T-cell (primary cell): ENCODE measurements around the gene CIITA. TPM values are rescaled to one million over a fixed set of nuclear protein-coding genes. Genes with fewer than 3 reads are reported as not detected.

Source experiments
- ATAC-seq, 4 experiments: fragments of 200-7000 bp in 3 of 4; fragments of 150-1000 bp in 1 of 4; cut with Tn5 transposase; replicated peaks in 1 of 4; 1 replicate in 3 of 4; 2 replicates in 1 of 4; pipeline ENCODE4 v1.10.0; 2021; ENCODE audit warnings: moderate library complexity in 3 of 4, mild to moderate bottlenecking in 2 of 4, moderate number of reproducible peaks in 1 of 4
- CTCF ChIA-PET, 2 donors: fragments of 300-600 bp; sonication (Branson Sonifier 250); formaldehyde crosslinking; loops; one replicate each; lab custom pipeline; 2022; ENCODE audit warnings: antibody characterized with exemption in 2 of 2; lab: Charles Lee
- POLR2A ChIA-PET, 2 donors: fragments of 300-600 bp; sonication (Branson Sonifier 250); formaldehyde crosslinking; loops; one replicate each; lab custom pipeline; 2022; ENCODE audit warnings: antibody characterized with exemption in 2 of 2; lab: Charles Lee
- DNase-seq, 35 experiments: peaks; one replicate each; pipeline versions ENCODE4 v3.0.0 to v3.0.0-alpha.2; 2013 to 2023
- H3K27ac ChIP-seq: one replicate; pipeline ENCODE4 v1.5.1; 2013; ENCODE audit warnings: low read length
- H3K27me3 ChIP-seq, 2 experiments: replicated peaks in 1 of 2; 1 replicate in 1 of 2; 2 replicates in 1 of 2; pipeline versions ENCODE4 v1.6.1 to v1.7.0; 2013; ENCODE audit warnings: low read length in 1 of 2, mixed read lengths in 1 of 2; ENCODE audit not compliant: control insufficient read depth in 2 of 2, insufficient read depth in 2 of 2; ENCODE audit errors: extremely low read depth in 1 of 2
- H3K36me3 ChIP-seq, 2 donors: 1 replicate in 1 of 2; 2 replicates in 1 of 2; pipeline versions ENCODE4 v1.6.1 to v1.7.0; 2013; ENCODE audit warnings: low read length in 1 of 2; ENCODE audit not compliant: control insufficient read depth in 2 of 2, insufficient read depth in 1 of 2; ENCODE audit errors: extremely low read depth in 1 of 2
- H3K4me1 ChIP-seq, 2 experiments: 1 replicate in 1 of 2; 2 replicates in 1 of 2; pipeline versions ENCODE4 v1.6.1 to v1.7.0; 2013; ENCODE audit warnings: low read length in 2 of 2, mixed read lengths in 1 of 2; ENCODE audit not compliant: insufficient read depth in 2 of 2, control insufficient read depth in 1 of 2; ENCODE audit errors: extremely low read depth in 1 of 2
- H3K4me3 ChIP-seq, 2 donors: 1 replicate in 1 of 2; 2 replicates in 1 of 2; pipeline versions ENCODE4 v1.5.1 to v1.7.0; 2013; ENCODE audit warnings: mild to moderate bottlenecking in 2 of 2, low read length in 1 of 2, moderate library complexity in 1 of 2; ENCODE audit not compliant: control insufficient read depth in 1 of 2; ENCODE audit errors: extremely low read depth in 1 of 2
- H3K9me3 ChIP-seq: 2 replicates; pipeline ENCODE4 v1.7.0; 2013
- H3K27ac Mint-ChIP-seq, 2 donors: one replicate each; pipeline ENCODE4 v1.8.0; 2020 to 2021; ENCODE audit warnings: mild to moderate bottlenecking in 2 of 2, mixed read lengths in 2 of 2
- H3K27me3 Mint-ChIP-seq, 2 donors: one replicate each; pipeline ENCODE4 v1.8.0; 2021 to 2022; ENCODE audit warnings: mixed read lengths in 2 of 2
- H3K36me3 Mint-ChIP-seq: one replicate; pipeline ENCODE4 v1.8.0; 2021; ENCODE audit warnings: mixed read lengths
- H3K4me1 Mint-ChIP-seq, 3 donors: one replicate each; pipeline ENCODE4 v1.8.0; 2020 to 2022; ENCODE audit warnings: mixed read lengths in 3 of 3, mild to moderate bottlenecking in 1 of 3
- H3K4me3 Mint-ChIP-seq, 3 donors: one replicate each; pipeline ENCODE4 v1.8.0; 2020 to 2022; ENCODE audit warnings: mild to moderate bottlenecking in 3 of 3, mixed read lengths in 3 of 3, moderate library complexity in 3 of 3
- H3K9me3 Mint-ChIP-seq, 3 donors: one replicate each; pipeline ENCODE4 v1.8.0; 2020 to 2022; ENCODE audit warnings: mixed read lengths in 3 of 3
- WGBS: methylation state at CpG from one replicate; pipeline ENCODE4 v1.1.5; 2013; ENCODE audit warnings: missing lambda C conversion rate; ENCODE audit not compliant: insufficient coverage; 5-methylcytosine and 5-hydroxymethylcytosine counted together
- total RNA-seq, 35 experiments: library from RNA in 6 of 35; stranded (reverse) in 6 of 35; fragments of 120-200 nt in 1 of 35; gene quantifications; one replicate each; pipeline versions ENCODE4 v1.2.1 to v1.2.4 and lab custom pipeline; 2013 to 2026

The CIITA gene
- total RNA-seq, 5 donors from 2014 or later (not counting 1 experiment from before 2014, with no cell fraction given): 10.5 to 36.7 (median 12.5) TPM

GRCh38 chr16:10911267-10911666 lies 34.3 kb downstream of the CIITA start:
- Histone ChIP-seq H3K4me3 (no peak overlapping the region), H3K27me3 (no peaks in the 10 kb centered on the region), H3K27ac (no peak overlapping the region), H3K4me1 (no peaks in the 10 kb centered on the region), H3K9me3 (no peaks in the 10 kb centered on the region), H3K36me3 (peaks cover 0 to 5% of the 10 kb centered on the region in 2 donors)
- ChIA-PET CTCF (interaction anchor here (0.6 to 0.9 kb wide), 4 partner anchors 91 to 1906 kb away, joined by 3 to 5 read pairs (median 4); no protein-coding TSS in a partner anchor), POLR2A (no interaction called here)
- no peaks in the 10 kb centered on the region for H3K27me3 Mint-ChIP-seq
- DNase-seq (no peak), ATAC-seq (no peak)
- peaks cover 0 to 2% (median 0%) of the 10 kb centered on the region in 3 donors for H3K4me1 Mint-ChIP-seq
- H3K4me3 Mint-ChIP-seq: no peak overlapping the region
- H3K27ac Mint-ChIP-seq: no peak overlapping the region
- H3K9me3 Mint-ChIP-seq: no peaks in the 10 kb centered on the region
- peaks cover 4% of the 10 kb centered on the region for H3K36me3 Mint-ChIP-seq

DNA sequence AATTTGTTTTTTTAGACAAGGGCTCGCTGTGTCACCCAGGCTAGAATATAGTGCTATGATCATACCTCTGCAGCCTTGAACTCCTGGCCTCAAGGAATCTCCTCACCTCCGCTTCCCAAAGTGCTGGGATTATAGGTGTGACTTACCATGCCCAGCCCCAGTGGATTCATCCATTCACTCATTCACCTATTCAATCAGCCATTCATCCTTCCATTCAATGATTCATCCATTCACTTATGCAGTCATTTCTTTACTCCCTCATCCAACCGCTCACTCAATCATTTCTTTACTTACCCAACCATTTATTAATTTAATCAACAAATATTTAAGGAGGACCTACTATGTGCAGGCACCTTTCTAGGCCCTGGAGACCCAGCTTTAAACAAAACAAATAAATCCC lies 39.5 kb downstream of the CIITA start:
- H3K27me3 Mint-ChIP-seq: no peaks in the 10 kb centered on the region
- DNase-seq (no peak), ATAC-seq (no peak)
- H3K9me3 ChIP-seq: no peaks in the 10 kb centered on the region
- peaks cover 0 to 7% of the 10 kb centered on the region in 2 experiments for H3K4me1 ChIP-seq
- peaks cover 0 to 6% (median 4%) of the 10 kb centered on the region in 3 donors for H3K4me1 Mint-ChIP-seq
- H3K9me3 Mint-ChIP-seq: no peaks in the 10 kb centered on the region
- CTCF ChIA-PET: interaction anchor here in 1 of 2 donors (0.7 kb wide), 1 partner anchor 733 kb away, joined by 4 read pairs; no protein-coding TSS in a partner anchor
- no peaks in the 10 kb centered on the region for H3K27me3 ChIP-seq
- H3K4me3 Mint-ChIP-seq: no peak overlapping the region
- H3K27ac ChIP-seq: no peak overlapping the region
- H3K36me3 ChIP-seq: peaks cover 0 to 3% of the 10 kb centered on the region in 2 donors
- 50% methylated on average over 2 of the region's 3 CpGs for WGBS
- H3K36me3 Mint-ChIP-seq: no peaks in the 10 kb centered on the region
- H3K27ac Mint-ChIP-seq: no peak overlapping the region
- POLR2A ChIA-PET: no interaction called here
- H3K4me3 ChIP-seq: no peak overlapping the region

DNA sequence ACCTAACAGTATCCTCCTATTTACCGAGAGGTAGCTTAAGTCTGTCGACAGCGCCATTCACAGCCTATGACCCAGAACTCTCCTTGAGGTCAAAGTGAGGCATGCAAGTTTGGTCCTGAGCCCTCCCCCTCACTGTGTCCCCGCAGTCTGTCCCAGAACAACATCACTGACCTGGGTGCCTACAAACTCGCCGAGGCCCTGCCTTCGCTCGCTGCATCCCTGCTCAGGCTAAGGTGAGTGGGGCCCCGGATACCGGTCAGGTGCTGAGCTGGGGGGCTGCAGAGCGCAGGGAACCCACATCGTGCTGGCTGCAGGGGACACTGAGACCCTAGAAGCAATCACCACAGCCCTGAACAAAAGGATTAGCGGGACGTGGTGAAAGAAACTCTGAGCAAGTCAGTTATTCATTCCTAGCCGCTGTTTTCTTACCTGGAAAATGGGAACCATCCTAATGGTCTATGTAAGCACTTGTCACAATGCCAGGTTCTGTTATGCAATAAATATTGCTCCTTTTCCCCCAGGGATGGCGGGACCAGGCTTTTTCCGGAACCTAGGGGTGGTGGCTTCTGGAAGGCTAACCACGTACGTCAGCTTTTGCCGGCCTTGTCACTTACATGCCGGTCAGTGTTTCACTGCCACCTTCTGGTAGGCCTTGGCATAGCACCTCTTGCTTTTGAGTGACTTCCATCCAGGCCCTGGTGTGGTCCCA lies 41.4 kb downstream of the CIITA start:
- ChIA-PET CTCF (interaction anchor here (0.5 to 2.1 kb wide), 6 partner anchors 8 to 1436 kb away, joined by 3 to 6 read pairs (median 3); no protein-coding TSS in a partner anchor), POLR2A (no interaction called here)
- Histone ChIP-seq H3K27me3 (no peaks in the 10 kb centered on the region), H3K36me3 (peaks cover 2 to 8% of the 10 kb centered on the region in 2 donors), H3K4me3 (no peak overlapping the region), H3K27ac (no peak overlapping the region), H3K4me1 (peaks cover 0 to 7% of the 10 kb centered on the region in 2 experiments), H3K9me3 (no peaks in the 10 kb centered on the region)
- peak; percentile 61 to 82 (median 76) for ATAC-seq
- 61% methylated on average over 19 of the region's 21 CpGs for WGBS
- H3K27me3 Mint-ChIP-seq: no peaks in the 10 kb centered on the region
- peak; percentile 16 to 86 (median 63) for DNase-seq
- no peak overlapping the region for H3K4me3 Mint-ChIP-seq
- H3K9me3 Mint-ChIP-seq: no peaks in the 10 kb centered on the region
- no peak overlapping the region for H3K27ac Mint-ChIP-seq
- peaks cover 0 to 6% (median 4%) of the 10 kb centered on the region in 3 donors for H3K4me1 Mint-ChIP-seq
- no peaks in the 10 kb centered on the region for H3K36me3 Mint-ChIP-seq

DNA sequence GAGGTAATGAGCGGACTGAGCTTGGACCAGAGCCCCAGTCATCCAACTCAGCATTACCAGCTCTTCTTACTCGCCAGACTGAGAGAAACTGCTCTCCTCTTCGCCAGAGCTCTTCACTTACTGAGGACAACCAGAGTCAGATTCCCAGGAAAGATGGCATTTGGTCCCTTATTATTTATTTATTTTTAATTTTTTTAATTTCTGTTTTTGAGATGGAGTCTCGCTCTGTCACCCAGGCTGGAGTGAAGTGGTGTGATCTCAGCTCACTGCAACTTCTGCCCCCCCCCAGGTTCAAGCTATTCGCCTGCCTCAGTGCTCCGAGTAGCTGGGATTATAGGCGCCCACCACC lies 42.0 kb downstream of the CIITA start:
- ChIA-PET POLR2A (no interaction called here), CTCF (interaction anchor here (0.5 to 2.1 kb wide), 6 partner anchors 8 to 1436 kb away, joined by 3 to 6 read pairs (median 3); no protein-coding TSS in a partner anchor)
- peaks cover 0 to 7% of the 10 kb centered on the region in 2 experiments for H3K4me1 ChIP-seq
- no peak overlapping the region for H3K4me3 Mint-ChIP-seq
- no peaks in the 10 kb centered on the region for H3K36me3 Mint-ChIP-seq
- no peaks in the 10 kb centered on the region for H3K27me3 ChIP-seq
- H3K9me3 Mint-ChIP-seq: no peaks in the 10 kb centered on the region
- peaks cover 2 to 8% of the 10 kb centered on the region in 2 donors for H3K36me3 ChIP-seq
- WGBS: 86% methylated on average over 3 of the region's 7 CpGs
- peaks cover 0 to 6% (median 4%) of the 10 kb centered on the region in 3 donors for H3K4me1 Mint-ChIP-seq
- no peak overlapping the region for H3K27ac Mint-ChIP-seq
- ATAC-seq: no peak
- H3K4me3 ChIP-seq: no peak overlapping the region
- no peaks in the 10 kb centered on the region for H3K9me3 ChIP-seq
- no peaks in the 10 kb centered on the region for H3K27me3 Mint-ChIP-seq
- no peak overlapping the region for H3K27ac ChIP-seq
- DNase-seq: no peak

DNA sequence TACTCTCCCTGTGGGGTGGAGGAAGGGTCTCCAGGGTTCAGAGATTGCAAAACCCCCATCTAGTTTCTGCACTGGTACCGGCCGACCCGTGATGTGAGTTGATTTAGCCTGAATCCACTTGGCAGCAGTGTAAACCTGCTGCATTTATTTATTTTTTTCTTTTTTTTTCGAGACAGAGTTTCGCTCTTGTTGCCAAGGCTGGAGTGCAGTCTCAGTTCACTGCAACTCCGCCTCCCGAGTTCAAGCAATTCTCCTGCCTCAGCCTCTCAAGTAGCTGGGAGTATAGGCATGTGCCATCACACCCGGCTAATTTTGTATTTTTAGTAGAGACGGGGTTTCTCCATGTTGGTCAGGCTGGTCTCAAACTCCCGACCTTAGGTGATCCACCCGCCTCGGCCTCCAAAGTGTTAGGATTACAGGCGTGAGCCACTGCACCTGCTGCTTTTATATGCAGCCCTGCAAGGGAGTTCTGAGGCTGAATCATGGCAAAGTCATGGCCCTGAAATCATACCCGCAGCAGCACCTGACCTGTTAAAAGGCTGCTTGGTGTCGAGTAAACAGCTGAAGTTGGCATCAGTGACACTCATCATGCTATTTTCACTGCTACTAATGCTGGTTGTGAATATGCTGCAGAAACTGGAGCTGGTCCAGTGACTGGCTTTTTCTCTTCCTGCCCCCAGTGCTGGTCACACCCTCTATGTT lies 43.9 kb downstream of the CIITA start:
- Histone ChIP-seq H3K4me3 (no peak overlapping the region), H3K36me3 (peaks cover 8 to 19% of the 10 kb centered on the region in 2 donors), H3K4me1 (peaks cover 0 to 7% of the 10 kb centered on the region in 2 experiments), H3K9me3 (no peaks in the 10 kb centered on the region), H3K27ac (no peak overlapping the region), H3K27me3 (no peaks in the 10 kb centered on the region)
- DNase-seq (no peak), ATAC-seq (no peak)
- ChIA-PET CTCF (interaction anchor here in 1 of 2 donors (0.6 kb wide), 1 partner anchor 613 kb away, joined by 13 read pairs; no protein-coding TSS in a partner anchor), POLR2A (no interaction called here)
- no peaks in the 10 kb centered on the region for H3K9me3 Mint-ChIP-seq
- H3K4me1 Mint-ChIP-seq: peaks cover 0 to 4% (median 4%) of the 10 kb centered on the region in 3 donors
- H3K27me3 Mint-ChIP-seq: no peaks in the 10 kb centered on the region
- no peak overlapping the region for H3K27ac Mint-ChIP-seq
- H3K36me3 Mint-ChIP-seq: peaks cover 14% of the 10 kb centered on the region
- H3K4me3 Mint-ChIP-seq: no peak overlapping the region
- WGBS: 96% methylated on average over 10 of the region's 15 CpGs

DNA sequence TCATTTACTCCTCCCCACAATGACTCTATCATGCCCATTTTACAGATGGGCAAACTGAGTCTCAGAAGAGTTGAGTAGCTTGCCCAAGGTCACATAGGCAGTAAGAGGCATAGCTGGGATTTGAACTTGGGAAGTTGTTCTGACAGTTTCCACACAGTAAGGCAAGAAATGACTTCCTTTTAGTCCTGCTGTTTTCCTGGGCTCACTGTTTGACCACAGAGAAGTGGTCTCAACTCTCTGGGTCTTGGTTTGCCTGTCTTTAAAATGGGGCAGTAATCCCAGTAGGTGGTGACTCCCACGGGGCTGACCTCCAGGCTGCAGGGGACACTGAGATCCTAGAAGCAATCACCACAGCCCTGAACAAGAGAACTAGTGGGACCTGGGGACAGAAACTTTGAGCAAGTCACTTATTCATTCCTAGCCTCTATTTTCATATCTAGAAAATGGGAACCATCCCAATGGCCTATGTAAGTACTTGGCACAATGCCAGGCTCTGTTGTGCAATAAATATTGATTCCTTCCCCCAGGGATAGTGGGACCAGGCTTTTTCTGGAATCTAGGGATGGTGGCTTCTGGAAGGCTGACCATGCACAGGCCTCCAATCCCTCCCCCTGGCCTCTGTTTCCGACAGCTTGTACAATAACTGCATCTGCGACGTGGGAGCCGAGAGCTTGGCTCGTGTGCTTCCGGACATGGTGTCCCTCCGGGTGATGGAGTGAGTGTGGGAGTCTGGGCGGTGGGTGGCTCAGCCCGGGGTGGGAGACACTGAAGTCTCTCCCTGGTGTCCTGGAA lies 44.7 kb downstream of the CIITA start:
- Histone ChIP-seq H3K36me3 (peaks cover 8 to 25% of the 10 kb centered on the region in 2 donors), H3K27ac (no peak overlapping the region), H3K4me3 (no peak overlapping the region), H3K9me3 (no peaks in the 10 kb centered on the region), H3K4me1 (peaks cover 0 to 7% of the 10 kb centered on the region in 2 experiments), H3K27me3 (no peaks in the 10 kb centered on the region)
- WGBS: 100% methylated on average over 7 of the region's 10 CpGs
- DNase-seq (no peak), ATAC-seq (no peak)
- Mint-ChIP-seq H3K4me1 (peaks cover 0 to 4% (median 4%) of the 10 kb centered on the region in 3 donors), H3K27ac (peak overlapping the region in 1 of 2 donors; percentile 2), H3K4me3 (no peak overlapping the region), H3K27me3 (no peaks in the 10 kb centered on the region), H3K36me3 (peaks cover 18% of the 10 kb centered on the region), H3K9me3 (no peaks in the 10 kb centered on the region)
- ChIA-PET POLR2A (no interaction called here), CTCF (no interaction called here)
